Effector CD4-positive, alpha-beta T cell (primary cell): ENCODE data around the gene SLC38A6.

Experiments used
- DNase-seq: peaks from one replicate; pipeline ENCODE4 v3.0.0-alpha.2; 2020
- total RNA-seq: gene quantifications from one replicate; lab custom pipeline; 2026; lab: John Stamatoyannopoulos, UW

The SLC38A6 gene
- 11.4 reads per million, percentile 34 among the genes with 10 or more reads in this experiment for total RNA-seq

DNA sequence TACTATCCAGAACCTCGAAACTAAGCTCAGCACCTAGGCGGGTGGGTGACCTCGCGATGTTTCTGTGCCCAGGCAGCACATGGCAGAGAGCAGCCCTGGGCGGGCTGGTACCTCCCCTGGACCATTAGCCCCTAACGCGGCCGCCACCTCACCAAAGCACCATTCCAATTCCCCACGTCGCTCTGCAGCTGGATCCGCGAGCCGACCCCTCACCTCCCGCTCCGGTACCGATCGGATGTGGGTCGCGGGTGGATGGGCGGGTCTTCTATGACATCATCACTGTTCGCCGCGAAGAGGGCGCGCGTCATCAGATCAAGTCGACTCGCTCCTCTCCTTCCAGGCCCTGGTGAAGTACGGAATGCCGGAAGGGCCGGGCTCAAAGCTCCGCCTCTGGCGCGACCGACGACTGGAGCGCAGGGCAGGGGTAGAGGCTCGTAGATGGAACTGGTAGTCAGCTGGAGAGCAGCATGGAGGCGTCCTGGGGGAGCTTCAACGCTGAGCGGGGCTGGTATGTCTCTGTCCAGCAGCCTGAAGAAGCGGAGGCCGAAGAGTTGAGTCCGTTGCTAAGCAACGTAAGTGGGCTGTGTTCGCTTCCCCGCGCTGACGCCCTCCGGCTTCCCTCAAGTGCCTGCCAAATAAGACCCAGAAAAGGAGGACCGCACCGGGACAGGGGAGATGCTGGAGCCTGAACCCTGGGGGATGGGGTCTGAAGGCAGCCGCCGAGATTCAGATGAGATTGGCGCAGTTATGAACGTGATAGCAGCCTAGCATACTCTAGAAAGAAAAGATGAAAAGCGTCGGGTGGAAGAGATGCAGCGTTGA is at the start of gene SLC38A6, which contains the start of gene TRMT5:
Gene SLC38A6, plus strand, starts transcription at position 435 of the 822 bp plus-strand sequence. Its CDS starts 33 bp downstream, at position 468.
Gene TRMT5, minus strand, starts transcription at position 269 of the 822 bp plus-strand sequence. Its CDS starts 106 bp downstream, at position 163.
- DNase-seq, result peak; percentile 82

DNA sequence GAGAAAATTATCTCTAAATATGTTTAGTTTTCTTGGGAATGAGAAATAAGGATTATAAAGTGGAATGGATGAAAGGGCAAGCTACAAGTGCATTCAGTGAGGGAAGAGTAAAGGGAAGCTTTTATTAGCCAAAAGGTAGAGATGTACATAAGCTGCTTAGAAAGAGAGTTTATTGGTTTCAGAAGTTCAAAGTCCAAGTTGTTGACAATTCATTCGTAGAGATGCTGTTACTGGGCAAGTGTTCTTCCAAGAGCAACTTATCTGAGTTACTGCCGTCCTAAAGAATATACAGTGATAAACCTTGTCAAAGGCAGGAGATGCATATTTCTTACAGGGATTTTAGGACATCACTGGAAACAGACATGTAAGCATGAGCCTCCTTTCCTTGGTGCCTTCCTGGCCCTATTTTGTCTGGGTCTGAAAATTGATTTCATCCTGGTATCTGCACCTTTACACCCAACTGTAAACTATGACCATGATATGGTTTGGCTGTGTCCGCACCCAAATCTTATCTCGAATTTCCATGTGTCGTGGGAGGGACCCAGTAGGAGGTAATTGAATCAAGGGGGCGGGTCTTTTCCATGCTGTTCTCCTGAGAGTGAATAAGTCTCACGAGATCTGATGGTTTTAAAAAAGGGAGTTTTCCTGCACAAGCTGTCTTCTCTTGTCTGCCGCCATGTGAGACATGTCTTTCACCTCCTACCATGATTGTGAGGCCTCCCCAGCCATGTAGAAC is 47.0 kb upstream of the SLC38A6 start:
- DNase-seq, result no peak

DNA sequence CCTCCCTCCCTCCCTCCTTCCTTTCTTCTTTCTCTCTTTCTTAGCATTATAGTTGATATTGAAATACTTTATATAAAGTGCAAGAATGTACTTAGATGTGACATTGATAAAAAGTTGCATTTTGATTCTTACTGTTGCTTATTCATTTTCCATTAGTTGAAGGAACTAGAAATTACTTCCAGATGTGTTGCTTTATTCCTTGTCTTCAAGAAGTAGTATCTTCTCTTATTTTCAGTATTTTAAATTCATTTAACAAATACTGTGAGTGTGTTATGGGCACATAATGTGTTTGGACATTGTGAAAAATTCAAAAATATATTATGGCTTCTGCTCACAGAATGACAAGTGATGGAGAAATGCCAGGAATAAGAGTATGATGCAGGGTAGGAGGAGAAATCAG is 45.7 kb upstream of the SLC38A6 start:
- no peak for DNase-seq

DNA sequence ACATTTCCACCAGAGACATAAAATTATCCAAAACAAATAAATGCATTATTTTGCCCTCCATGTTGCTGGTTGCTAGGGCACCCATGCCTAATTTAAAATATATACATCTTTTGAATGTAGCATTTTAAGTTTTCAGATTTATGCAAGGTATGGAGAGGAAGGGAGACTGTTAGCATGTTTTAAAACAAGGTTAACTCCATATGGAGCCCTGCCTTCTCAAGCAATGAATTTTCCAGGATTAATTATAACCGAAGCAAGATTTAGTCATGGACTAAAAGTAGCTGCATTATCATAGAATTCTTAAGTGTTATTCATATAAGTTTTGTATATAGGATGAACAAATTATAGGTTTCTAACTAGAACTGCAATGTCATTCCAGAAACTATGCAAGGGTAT is 37.4 kb upstream of the SLC38A6 start:
- no peak for DNase-seq

DNA sequence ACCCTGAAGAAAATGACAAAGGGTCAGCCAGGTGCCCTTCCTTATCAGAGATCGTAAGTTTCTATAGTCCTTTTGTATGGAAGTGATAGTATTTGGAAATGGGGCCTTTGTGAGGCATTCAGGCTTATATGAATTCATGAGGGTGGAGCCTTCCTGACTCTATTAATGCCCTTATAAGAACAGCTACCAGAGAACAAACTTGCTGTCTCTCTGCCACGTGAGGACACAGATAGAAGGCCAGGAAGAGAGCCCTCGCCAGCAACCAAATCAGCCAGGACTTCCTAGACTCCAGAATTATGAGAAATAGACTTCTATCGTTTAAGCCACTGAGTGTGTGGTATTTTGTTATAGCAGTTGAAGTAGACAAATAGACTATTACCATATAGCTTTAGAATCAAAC is 36.8 kb upstream of the SLC38A6 start:
- DNase-seq, result no peak

DNA sequence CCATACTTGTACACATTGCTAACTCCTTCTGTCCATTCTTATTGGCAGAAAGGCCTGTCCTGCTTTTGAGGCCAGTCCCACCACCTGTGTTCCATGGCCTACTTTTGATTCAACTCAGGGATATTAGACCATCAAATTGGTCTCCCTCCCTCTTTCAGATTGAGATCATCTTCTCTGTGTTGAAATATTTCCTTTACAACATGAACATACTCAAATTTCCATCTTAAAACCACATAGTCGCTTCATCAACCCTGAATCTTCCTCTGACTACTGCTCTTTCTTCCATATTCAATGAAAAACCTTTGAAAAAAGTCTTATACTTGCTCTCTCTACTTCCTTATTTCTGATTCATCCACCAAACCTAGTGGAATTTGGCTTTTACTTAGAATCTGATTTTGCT is 35.1 kb upstream of the SLC38A6 start:
- no peak for DNase-seq

DNA sequence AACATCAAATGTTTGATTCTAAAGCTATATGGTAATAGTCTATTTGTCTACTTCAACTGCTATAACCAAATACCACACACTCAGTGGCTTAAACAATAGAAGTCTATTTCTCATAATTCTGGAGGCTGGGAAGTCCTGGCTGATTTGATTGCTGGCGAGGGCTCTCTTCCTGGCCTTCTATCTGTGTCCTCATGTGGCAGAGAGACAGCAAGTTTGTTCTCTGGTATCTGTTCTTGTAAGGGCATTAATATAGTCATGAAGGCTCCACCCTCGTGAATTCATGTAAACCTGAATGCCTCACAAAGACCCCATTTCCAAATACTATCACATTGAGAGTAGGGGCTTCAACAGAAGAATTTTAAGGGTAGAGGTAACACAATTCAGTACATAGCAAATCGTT is 34.3 kb upstream of the SLC38A6 start:
- DNase-seq, result no peak

DNA sequence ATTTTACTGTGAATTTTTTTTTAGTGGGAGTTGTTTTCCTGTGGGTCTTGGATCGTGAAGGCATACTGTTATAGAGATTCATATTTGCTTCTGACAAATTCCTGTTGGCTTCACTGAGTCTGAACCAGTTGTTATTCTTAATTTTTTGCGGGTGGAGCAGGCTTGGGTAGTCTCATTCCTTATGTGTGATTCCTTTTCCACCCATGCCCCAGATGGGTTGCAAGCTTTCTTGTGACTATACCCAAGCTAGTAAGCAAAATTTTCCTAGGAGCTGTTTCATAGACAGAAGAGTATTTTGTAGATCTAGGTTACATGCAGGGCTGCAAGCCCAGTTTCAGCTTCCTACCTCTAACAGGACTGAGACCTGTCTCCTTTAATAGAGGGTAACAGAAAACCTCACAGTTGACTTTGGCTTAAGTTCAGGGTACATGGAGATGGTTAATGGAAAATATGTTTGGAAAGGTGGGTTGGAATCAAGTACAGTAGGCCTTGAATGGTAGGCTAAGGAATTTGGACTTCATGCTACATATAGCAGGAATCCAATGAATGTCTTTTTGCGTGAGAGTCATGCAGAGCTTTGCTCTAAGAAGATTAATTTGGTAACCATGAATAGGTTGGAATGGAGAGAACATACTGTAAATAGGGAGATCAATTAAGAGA is 29.1 kb upstream of the SLC38A6 start:
- DNase-seq, result no peak

DNA sequence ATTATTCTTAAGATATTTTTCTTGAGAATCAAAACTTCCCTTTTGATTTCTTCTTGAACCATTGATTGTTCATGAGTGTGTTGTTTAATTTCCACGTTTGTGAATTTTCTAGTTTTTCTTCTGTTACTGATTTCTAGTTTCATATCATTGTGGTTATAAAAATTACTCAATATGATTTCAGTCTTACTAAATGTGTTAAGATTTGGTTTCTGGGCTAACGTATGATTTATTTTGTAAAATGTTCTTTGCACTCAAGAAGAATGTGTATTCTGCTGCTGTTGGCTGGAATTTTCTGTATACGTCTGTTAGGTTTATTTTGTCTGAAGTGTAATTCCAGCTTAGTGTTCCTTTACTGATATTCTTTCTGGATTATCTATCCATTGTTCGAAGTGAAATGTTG is 24.8 kb upstream of the SLC38A6 start:
- no peak for DNase-seq

DNA sequence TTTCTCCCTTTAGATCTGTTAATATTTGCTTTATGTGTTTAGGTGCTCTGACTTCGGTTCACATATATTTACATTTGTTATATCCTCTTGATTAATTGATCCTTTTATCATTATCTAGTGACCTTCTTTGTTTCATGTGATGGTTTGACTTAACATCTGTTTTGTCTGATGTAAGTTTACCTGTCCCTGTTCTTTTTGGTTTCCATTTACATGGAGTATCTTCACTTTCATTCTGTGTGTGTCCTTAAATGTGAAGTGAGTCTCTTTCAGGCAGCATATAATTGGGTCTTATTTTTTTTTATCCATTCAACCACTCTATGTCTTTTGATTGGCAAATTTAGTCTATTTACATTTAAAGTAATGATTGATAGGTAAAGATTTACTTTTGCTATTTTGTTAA is 24.4 kb upstream of the SLC38A6 start:
- DNase-seq, result no peak

DNA sequence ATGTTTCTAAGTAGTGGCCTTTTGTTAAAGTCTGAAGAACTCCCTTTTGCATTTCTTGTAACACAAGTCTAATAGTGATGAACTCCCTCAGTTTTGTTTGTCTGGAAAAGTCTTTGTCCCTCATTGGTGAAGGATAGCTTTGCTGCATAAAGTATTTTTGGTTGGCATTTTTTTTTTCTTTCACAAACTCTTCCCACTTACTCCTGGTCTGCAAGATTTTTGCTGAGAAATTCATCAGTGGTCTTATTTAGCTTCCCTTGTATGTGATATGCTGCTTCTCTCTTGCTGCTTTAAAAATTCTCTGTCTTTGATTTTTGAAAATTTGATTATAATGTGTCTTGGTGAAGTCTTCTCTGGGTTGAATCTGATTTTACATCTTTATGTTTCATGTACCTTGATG is 22.9 kb upstream of the SLC38A6 start:
- no peak for DNase-seq

DNA sequence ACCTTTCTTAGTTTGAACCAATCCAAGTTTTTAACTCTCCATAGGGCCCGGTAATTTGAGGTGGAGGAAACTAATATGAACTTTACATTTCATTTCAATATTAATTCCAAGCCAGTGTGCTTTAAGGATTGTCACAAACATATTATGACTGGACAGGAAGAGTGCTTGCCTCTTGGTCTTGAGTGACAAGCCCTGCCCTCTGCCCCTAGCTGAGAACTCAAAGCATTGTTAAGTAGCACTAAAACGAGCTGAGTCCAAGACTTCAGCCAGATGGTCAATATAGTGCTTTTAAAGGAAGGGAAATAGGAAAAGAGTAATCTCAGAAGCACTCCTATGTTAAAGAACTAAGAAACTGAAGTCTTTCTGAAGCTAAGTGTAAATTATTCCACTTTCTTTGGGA is 17.3 kb upstream of the SLC38A6 start:
- DNase-seq, result no peak

DNA sequence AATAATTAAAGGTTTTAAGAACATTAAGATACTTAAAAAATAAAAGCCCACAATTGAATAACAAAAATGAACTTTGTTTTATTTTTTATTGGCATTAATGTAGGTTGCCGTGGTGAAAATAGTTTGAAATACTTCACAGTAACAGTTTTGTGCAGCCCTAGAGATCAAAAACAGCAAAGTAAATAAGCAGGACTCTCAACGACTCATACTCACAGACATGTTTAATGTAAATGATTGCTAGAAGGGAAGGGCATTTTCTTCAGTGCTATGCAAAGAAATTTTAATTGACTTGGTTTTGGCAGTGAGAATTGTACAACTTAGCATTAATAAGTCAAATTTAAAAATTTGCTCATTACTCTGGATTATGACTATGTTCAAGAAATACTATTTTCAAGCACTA is 16.1 kb upstream of the SLC38A6 start:
- DNase-seq, result no peak

DNA sequence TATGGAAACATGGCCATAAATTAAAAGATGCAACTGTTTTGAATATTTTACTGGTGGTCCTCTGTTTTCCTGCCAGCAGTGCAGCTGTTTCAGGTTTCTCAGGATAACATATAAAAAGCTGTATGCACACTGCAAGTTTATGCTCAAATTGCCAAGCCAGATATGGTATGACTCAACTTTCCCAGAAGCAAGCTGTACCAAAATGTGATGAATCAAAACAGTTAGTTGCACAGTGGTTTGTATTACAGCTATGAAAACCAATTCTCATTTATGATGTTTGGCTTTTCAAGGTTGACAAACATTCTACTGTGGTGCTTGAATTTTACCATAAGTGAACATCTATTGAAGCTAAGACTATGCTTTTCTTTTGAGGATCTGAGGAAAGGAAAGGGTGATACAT is 15.6 kb upstream of the SLC38A6 start:
- DNase-seq, result no peak

DNA sequence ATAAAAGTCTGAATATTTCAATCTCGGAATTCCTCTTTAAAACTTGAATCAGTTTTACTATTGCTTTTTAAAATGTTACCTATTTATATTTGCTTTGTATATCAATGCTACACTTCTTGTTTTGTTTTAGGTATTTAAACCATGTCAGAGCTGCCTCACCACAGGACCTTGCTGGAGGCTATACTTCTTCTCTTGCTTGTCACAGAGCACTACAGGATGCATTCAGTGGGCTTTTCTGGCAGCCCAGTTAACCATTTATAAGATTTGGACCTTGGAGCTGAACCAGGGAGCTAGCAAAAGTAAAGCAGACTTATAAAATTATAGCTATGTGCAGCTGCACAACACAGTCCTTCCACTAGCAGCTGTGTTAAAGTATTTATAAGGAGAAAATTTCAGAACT is 12.9 kb upstream of the SLC38A6 start:
- no peak for DNase-seq

DNA sequence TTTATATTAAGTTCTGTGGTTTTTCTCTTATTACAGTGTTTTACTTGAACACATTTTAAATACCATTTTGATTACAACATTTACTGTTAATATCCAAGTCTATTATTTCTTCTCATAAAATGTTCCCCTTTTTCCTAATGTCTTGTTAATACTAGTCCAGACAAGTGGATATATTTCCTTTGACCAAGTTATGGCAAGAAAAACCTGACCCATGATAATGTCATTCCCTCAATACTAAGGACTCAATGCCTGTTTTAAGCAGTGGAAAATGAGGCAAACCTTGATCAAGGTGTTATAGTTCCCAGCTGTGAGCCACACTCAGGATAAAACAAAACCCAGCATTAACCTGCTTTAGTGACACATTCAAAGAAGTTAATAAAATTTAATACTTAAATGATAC is 12.4 kb upstream of the SLC38A6 start:
- DNase-seq, result no peak

DNA sequence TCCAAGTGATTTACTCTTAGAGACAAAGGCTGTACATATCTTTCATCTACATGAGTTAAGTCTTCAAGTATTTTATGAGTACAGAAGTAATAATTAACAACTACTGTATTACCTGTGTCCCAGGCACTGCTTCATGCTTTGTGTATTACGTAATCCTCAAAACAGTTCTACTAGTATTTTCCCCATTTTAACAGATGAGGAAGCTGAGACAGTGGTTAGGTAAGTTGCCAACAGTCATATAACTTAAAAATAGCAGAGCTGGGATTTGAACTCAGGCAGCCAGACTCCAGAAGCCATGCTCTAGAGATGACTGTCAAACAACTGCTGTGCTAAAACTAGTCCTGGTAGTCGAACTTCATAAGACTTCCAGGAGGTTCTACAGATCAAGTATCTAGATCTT is 10.9 kb upstream of the SLC38A6 start:
- DNase-seq, result no peak

DNA sequence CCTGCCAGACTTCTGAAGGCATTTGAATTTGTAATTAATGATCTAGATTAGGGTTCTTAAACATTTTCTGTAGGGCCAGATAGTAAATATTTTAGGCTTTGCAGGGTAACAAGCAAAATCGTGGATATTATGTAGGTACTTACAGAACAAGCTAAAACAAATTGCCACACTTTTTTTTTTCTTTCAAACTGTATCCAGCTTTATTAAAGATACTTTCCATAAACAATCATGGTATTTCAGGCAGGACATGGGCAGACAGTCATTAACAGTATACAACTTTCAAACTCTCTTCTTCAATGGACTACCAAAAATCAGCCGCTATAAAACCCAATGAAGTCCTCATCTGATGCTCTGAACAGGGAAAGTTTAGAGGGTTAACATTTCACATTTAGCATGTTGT is 9.8 kb upstream of the SLC38A6 start:
- no peak for DNase-seq

DNA sequence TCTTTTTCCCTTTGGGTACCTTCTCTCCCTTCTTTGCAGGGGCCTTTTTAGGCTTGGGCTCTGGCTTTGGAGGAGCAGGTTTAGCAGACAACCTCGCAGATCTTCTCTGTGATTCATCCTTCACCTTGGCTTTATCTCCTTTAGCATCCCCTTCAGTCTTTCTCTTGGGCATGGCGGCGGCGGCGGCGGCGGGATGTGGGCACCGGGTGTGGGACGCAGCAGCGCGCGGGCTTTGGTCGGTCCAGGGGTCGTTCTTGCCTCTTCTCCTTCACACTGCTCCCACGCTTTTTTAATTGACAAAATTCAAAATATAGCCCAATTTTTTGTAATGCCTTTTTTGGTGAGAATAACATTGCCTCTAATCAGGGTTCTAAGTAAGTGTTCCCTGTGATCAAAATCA is 8.8 kb upstream of the SLC38A6 start:
- DNase-seq, result no peak

DNA sequence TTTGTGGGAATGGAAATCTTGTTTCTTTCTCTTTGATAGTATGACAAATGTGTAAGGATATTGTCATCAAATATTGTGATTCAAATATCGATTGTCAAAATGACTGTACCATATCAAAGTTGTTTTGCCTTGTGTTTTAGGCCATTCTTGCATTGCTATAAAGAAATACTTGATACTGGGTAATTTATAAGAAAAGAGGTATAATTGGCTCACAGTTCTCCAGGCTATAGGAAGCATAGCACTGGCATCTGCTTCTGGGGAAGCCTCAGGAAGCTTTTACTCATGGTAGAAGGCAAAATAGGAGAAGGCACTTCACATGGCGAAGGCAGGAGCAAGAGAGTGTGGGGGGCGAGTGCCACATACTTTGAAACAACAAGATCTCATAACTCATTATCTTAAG is 8.0 kb upstream of the SLC38A6 start:
- DNase-seq, result no peak

DNA sequence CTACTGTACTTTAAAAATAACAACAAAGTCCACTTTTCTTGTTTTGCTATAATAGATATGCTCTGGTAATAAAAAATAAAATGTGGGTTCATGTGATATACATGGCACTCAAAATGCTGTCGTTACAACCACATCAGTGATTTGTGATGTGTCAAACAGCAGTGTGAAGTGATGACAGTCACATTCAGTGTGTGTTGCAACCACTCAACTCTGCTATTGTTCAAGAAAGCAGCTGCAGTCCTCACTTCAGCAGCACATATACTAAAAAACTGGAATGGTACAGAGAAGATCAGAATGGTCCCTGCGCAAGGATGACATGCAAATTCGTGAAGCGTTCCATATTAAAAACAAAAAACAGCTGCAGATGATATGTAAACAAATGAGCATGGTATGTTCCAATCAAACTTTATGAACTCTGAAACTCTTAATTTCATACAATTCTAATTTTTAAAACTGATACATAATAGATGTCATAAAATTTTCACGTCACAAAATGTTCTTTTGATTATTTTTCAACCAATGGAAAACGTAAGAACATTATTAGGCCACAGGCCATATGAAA is 6.9 kb upstream of the SLC38A6 start:
- DNase-seq, result no peak

DNA sequence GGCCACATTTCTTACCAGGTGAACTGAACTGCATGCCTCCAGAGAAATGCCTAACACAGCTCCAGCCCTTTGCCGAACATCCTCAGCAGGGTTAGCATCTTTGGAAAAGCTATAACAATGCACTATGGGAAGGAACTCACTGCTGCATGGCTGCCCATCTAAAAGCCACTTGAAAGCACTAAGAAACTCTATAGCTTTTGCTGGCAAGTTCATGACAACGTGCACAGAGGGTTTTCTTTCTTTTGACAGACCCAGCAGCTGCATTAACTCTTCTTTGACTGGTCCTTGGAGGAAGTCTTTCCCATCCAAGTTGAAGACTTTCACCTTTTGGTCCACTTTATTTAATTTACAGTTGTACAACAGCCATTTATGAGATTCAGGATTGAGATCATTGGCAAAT is 5.5 kb upstream of the SLC38A6 start:
- no peak for DNase-seq

DNA sequence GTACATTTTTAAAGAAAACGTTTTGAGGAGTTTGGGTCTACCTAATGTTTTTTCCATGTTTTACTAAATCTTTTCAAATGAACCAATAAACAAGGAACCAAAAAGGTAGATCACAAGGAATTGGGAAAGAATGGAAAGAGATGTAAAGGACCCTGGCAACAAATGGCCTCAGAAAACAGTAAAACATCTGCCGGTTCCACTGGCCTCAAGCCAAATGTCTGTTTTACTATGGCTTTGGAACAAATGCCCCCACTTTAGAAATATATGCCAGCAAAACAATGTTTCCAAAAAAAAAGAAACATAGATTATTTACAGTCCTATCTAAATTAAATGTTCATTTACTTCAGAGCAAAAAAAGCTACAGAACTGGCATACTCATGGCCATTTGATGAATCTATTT is 3.2 kb upstream of the SLC38A6 start:
- no peak for DNase-seq
